Measurements from ENCODE around the gene CTF1.

DNA sequence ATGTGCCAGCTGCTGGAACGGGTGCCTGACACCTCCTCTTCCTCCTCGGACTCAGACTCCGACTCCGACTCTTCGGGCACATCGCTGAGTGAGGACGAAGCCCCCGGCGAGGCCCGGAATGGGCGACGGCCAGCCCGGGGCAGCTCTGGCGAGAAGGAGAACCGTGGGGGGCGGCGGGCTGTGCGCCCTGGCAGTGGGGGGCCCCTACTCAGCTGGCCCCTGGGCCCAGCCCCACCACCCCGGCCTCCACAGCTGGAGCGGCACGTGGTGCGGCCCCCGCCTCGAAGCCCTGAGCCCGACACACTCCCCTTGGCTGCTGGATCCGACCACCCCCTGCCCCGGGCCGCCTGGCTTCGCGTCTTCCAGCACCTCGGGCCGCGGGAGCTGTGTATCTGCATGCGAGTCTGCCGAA is 33.8 kb downstream of the CTF1 start:
- no peak for TF ChIP-seq YY1 (IDR thresholded peaks at IDR 0.05; ENCODE audit: insufficient read depth, insufficient read length)
- no peak for TF ChIP-seq ZNF274 (IDR thresholded peaks at IDR 0.05; ENCODE audit: low read depth, low read length)
- TF ChIP-seq SUZ12 (IDR thresholded peaks at IDR 0.05; ENCODE audit: extremely low read depth, insufficient read depth, insufficient read length): no peak

Data from NT2/D1 (cell line).